Cardiac muscle cell (in vitro differentiated cells and primary cell): ENCODE measurements around the gene TESK2. TPM values are rescaled to one million over a fixed set of nuclear protein-coding genes. Genes with fewer than 3 reads are reported as not detected.

ENCODE experiments used
- DNase-seq, 2 donors: peaks; one replicate each; pipeline versions ENCODE4 v3.0.0 to v3.0.0-alpha.2; 2010 to 2017; ENCODE audit warnings: low read depth in 1 of 2, low spot score in 1 of 2
- H3K27ac ChIP-seq: fragments of 200-600 bp; sonication (generic); 2 replicates; pipeline ENCODE4 v1.5.1; 2016
- H3K27me3 ChIP-seq: fragments of 200-600 bp; sonication (generic); 2 replicates; pipeline ENCODE4 v1.6.0; 2016; ENCODE audit warnings: control low read depth
- H3K36me3 ChIP-seq: fragments of 200-600 bp; sonication (generic); 2 replicates; pipeline ENCODE4 v1.5.1; 2016; ENCODE audit warnings: control low read depth
- H3K4me1 ChIP-seq: fragments of 200-600 bp; sonication (generic); 2 replicates; pipeline ENCODE4 v1.8.1; 2017; ENCODE audit warnings: low read depth, mild to moderate bottlenecking, mixed run types
- H3K4me3 ChIP-seq: fragments of 200-600 bp; sonication (generic); 2 replicates; pipeline ENCODE4 v1.5.1; 2016; ENCODE audit warnings: mild to moderate bottlenecking
- H3K9me3 ChIP-seq: fragments of 200-600 bp; sonication (generic); 2 replicates; pipeline ENCODE4 v1.5.1; 2017; ENCODE audit warnings: low read depth, mild to moderate bottlenecking, control low read depth
- polyA plus RNA-seq: library from polyadenylated mRNA; unstranded; fragments of >200 nt; fragmentation: Nextera tagmentation; extraction: Ambion mirVana; gene quantifications from 2 replicates; pipeline ENCODE4 v1.2.1, GENCODE V29; 2016
- total RNA-seq: library from RNA; depleted of rRNA; stranded (reverse); fragments of >200 nt; gene quantifications from 2 replicates; pipeline ENCODE4 v1.2.3, GENCODE V29; 2016
- TF ChIP-seq, protein P1 (sequence below): IDR thresholded peaks from 2 replicates; pipeline ENCODE4 v1.5.1; 2012; ENCODE audit warnings: low read depth, mild to moderate bottlenecking, low read length

Gene TESK2
- total and polyA plus RNA-seq, 2 experiments from 2014 or later, result 8.4 to 13.9 TPM

DNA sequence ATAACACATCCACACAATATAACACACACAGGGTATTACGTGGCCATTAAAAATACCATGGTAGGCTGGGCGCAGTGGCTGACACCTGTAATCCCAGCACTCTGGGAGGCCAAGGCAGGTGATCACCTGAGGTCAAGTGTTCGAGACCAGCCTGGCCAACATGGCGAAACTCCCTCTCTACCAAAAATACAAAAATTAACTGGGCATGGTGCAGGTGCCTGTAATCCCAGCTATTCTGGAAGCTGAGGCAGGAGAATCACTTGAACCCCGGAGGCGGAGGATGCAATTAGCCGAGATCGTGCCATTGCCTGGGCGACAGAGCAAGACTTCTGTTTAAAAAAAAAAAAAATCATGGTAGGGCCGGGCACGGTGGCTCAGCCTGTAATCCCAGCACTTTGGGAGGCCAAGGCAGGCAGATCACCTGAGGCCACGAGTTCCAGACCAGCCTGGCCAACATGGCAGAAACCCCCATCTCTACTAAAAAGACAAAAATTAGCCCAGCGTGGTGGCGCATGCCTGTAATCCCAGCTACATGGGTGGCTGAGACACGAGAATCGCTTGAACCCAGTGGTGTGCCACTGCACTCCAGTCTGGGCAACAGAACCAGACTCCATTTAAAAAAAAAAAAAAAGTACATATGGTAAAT lies 188.3 kb downstream of the TESK2 start:
- TF ChIP-seq, protein P1, sequence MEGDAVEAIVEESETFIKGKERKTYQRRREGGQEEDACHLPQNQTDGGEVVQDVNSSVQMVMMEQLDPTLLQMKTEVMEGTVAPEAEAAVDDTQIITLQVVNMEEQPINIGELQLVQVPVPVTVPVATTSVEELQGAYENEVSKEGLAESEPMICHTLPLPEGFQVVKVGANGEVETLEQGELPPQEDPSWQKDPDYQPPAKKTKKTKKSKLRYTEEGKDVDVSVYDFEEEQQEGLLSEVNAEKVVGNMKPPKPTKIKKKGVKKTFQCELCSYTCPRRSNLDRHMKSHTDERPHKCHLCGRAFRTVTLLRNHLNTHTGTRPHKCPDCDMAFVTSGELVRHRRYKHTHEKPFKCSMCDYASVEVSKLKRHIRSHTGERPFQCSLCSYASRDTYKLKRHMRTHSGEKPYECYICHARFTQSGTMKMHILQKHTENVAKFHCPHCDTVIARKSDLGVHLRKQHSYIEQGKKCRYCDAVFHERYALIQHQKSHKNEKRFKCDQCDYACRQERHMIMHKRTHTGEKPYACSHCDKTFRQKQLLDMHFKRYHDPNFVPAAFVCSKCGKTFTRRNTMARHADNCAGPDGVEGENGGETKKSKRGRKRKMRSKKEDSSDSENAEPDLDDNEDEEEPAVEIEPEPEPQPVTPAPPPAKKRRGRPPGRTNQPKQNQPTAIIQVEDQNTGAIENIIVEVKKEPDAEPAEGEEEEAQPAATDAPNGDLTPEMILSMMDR, result no peak
- Histone ChIP-seq H3K27me3 (no peaks in the 10 kb centered on the region), H3K36me3 (no peaks in the 10 kb centered on the region), H3K4me1 (peaks cover 8% of the 10 kb centered on the region), H3K9me3 (no peaks in the 10 kb centered on the region), H3K27ac (no peak overlapping the region), H3K4me3 (peak overlapping the region; percentile 62)
- no peak for DNase-seq

DNA sequence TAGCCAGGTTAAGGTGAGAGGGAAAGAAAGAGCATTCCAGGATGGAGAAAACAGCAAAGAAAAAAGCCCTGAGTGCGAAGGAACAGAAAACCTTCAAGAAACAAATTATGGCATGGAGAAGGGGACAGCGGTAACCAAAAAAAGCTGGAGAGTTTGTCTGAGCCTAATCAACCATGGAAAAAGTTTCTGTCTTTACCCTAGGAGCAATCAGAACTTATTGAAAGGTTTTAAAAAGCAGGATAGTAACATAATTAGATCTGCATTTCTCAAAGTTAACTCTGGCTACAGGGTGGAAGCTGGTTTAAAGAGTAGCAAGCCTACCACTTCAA lies 190.3 kb downstream of the TESK2 start:
- Histone ChIP-seq H3K4me3 (no peak overlapping the region), H3K27ac (no peak overlapping the region), H3K9me3 (no peaks in the 10 kb centered on the region), H3K4me1 (peaks cover 8% of the 10 kb centered on the region), H3K27me3 (no peaks in the 10 kb centered on the region), H3K36me3 (no peaks in the 10 kb centered on the region)
- TF ChIP-seq, protein P1, result no peak
- no peak for DNase-seq

DNA sequence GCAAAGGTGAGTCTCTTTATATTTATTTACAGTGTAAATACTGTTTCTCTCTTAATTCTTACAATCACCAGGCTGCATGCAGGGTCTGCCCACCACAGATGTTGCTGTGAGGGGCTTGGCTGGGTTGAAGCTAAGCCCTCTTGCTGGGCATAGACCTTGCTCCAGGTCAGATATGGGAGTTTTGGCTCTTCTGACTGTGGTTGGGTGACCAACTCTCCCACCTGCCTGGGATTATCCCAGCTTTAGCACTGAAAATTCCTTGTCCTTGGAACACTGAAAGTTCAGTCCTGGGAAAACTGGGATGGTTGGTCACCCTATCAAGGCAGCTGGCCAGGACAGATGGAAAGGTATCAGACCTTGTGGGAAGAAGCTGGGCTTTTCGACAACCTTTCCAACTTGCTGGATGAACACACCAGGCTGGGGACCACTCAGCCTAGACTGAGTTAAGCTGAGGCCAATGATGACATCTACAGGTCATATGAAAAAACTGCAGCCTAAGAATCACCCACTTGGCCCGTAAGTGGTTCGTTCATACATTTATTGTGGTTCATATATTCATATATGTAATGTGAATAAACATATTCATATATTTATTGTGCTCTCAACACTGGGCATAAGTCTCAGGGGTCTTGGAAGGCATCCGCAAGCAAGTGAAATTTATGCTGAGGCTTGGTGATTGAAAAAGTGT lies 190.8 kb downstream of the TESK2 start:
- H3K9me3 ChIP-seq, result no peaks in the 10 kb centered on the region
- H3K27ac ChIP-seq, result no peak overlapping the region
- H3K27me3 ChIP-seq, result no peaks in the 10 kb centered on the region
- no peak overlapping the region for H3K4me3 ChIP-seq
- TF ChIP-seq, protein P1, result peak; percentile 78
- no peaks in the 10 kb centered on the region for H3K36me3 ChIP-seq
- peaks cover 8% of the 10 kb centered on the region for H3K4me1 ChIP-seq
- DNase-seq, result peak; percentile 79 to 90

DNA sequence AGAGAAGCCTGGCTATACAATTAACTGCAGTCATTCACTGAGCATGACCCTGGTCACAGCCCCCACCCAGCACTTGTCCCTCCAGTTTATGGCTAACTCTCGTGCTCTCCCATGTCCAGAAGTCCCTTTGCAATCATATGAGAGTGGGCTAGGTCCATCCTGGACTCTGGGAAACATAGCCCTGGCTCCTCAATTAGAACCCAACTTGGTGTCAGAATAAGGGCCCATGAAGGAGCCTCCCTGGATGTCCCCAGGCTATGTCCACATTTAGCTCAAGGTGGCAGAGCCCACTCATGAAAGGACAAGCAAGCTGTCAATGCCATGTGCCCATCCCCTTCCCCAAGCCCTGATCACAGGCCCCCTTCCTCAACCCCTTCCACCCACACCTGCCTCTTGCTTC lies 191.7 kb downstream of the TESK2 start:
- no peak overlapping the region for H3K27ac ChIP-seq
- no peaks in the 10 kb centered on the region for H3K36me3 ChIP-seq
- TF ChIP-seq, protein P1, result no peak
- DNase-seq, result no peak
- H3K27me3 ChIP-seq, result no peaks in the 10 kb centered on the region
- peaks cover 1% of the 10 kb centered on the region for H3K4me1 ChIP-seq
- no peak overlapping the region for H3K4me3 ChIP-seq
- no peaks in the 10 kb centered on the region for H3K9me3 ChIP-seq

DNA sequence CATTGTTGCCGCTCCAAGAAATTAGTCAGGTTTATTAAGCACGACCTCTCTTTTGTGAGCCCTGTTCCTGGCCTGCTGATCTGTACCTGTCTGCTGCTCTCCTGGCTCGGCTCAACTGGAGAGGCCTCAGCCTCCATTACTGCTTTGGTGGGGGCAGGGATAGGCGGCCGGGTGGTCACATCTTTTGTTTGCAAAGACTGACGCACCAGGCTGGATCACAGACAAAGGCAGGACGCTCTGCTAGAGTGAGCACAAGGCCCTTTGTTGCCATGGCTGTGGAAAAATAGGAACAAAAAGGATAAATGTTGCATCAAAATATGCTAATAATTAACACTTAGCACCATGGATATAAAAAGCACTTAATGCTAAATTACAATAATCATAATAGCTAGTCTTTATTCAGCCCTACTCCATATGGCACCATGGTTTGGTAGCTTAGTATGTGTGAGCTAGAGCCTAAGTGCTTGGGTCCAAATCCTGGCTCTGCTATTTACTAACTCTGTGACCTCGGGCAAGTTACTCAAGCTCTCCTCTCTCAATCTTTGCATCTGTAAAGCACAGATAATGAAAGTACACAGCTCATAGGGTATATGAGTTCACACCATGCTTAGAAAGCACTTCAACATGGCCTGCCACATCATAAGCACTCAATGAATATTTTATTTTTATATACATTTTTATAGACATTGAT lies 193.2 kb downstream of the TESK2 start:
- Histone ChIP-seq H3K27ac (no peak overlapping the region), H3K4me3 (no peak overlapping the region), H3K36me3 (no peaks in the 10 kb centered on the region), H3K4me1 (no peaks in the 10 kb centered on the region), H3K27me3 (no peaks in the 10 kb centered on the region), H3K9me3 (no peaks in the 10 kb centered on the region)
- TF ChIP-seq, protein P1, result no peak
- no peak for DNase-seq

Other genes with a start within 250 kb of the TESK2 start
- gene HPDL, start 164.3 kb downstream of the TESK2 start, total RNA-seq, result 1.4 and 3.3 TPM in 2 replicates
- gene HPDL, start 164.3 kb downstream of the TESK2 start, polyA plus RNA-seq, result 1.3 and 4.7 TPM in 2 replicates
- 9.1 and 15.5 TPM in 2 replicates for gene TOE1, start 151.0 kb downstream of the TESK2 start, total RNA-seq
- 8.6 and 13.4 TPM in 2 replicates for gene TOE1, start 151.0 kb downstream of the TESK2 start, polyA plus RNA-seq
- gene MUTYH, start 150.7 kb downstream of the TESK2 start, total RNA-seq, result 25.8 and 35.6 TPM in 2 replicates
- gene MUTYH, start 150.7 kb downstream of the TESK2 start, polyA plus RNA-seq, result 27.1 and 31.0 TPM in 2 replicates
- gene CCDC163, start 8.9 kb upstream of the TESK2 start, total RNA-seq, result 2.1 and 2.4 TPM in 2 replicates
- gene CCDC163, start 8.9 kb upstream of the TESK2 start, polyA plus RNA-seq, result 2.1 and 4.9 TPM in 2 replicates
- 8.2 and 10.0 TPM in 2 replicates for gene MMACHC, start 9.1 kb upstream of the TESK2 start, total RNA-seq
- gene MMACHC, start 9.1 kb upstream of the TESK2 start, polyA plus RNA-seq, result 1.8 and 6.0 TPM in 2 replicates
- gene PRDX1, start 30.7 kb upstream of the TESK2 start, total RNA-seq, result 526 and 782 TPM in 2 replicates
- gene PRDX1, start 30.7 kb upstream of the TESK2 start, polyA plus RNA-seq, result 1,545 and 1,744 TPM in 2 replicates
- gene AKR1A1, start 59.7 kb upstream of the TESK2 start, total RNA-seq, result 145 and 187 TPM in 2 replicates
- gene AKR1A1, start 59.7 kb upstream of the TESK2 start, polyA plus RNA-seq, result 291 and 311 TPM in 2 replicates
- gene NASP, start 92.9 kb upstream of the TESK2 start, total RNA-seq, result 54.9 and 89.3 TPM in 2 replicates
- 172 and 174 TPM in 2 replicates for gene NASP, start 92.9 kb upstream of the TESK2 start, polyA plus RNA-seq
- gene CCDC17, start 132.9 kb upstream of the TESK2 start, total RNA-seq, result 2.9 and 7.5 TPM in 2 replicates
- gene CCDC17, start 132.9 kb upstream of the TESK2 start, polyA plus RNA-seq, result 1.9 and 3.1 TPM in 2 replicates
- 69.7 and 96.3 TPM in 2 replicates for gene GPBP1L1, start 195.4 kb upstream of the TESK2 start, total RNA-seq
- 79.5 and 123 TPM in 2 replicates for gene GPBP1L1, start 195.4 kb upstream of the TESK2 start, polyA plus RNA-seq
- gene TMEM69, start 197.0 kb upstream of the TESK2 start, total RNA-seq, result 30.1 and 31.3 TPM in 2 replicates
- 69.7 and 69.8 TPM in 2 replicates for gene TMEM69, start 197.0 kb upstream of the TESK2 start, polyA plus RNA-seq